Muscle layer of duodenum (tissue), 2 donors: Measurements from ENCODE around the gene CPNE4.

Source experiments
- H3K27ac ChIP-seq: one replicate; pipeline ENCODE4 v1.7.0; 2013; ENCODE audit warnings: mild to moderate bottlenecking, low read length
- H3K27me3 ChIP-seq: one replicate; pipeline ENCODE4 v1.7.0; 2013; ENCODE audit warnings: low read depth, mild to moderate bottlenecking, control low read depth, low read length
- H3K36me3 ChIP-seq, 2 donors: one replicate each; pipeline ENCODE4 v1.7.0; 2013; ENCODE audit warnings: low read length in 2 of 2, control low read depth in 1 of 2, mild to moderate bottlenecking in 1 of 2; ENCODE audit not compliant: insufficient read depth in 2 of 2, control insufficient read depth in 1 of 2
- H3K4me1 ChIP-seq, 2 donors: one replicate each; pipeline ENCODE4 v1.7.0; 2013; ENCODE audit warnings: low read length in 2 of 2, mild to moderate bottlenecking in 2 of 2, control low read depth in 1 of 2, moderate library complexity in 1 of 2; ENCODE audit not compliant: insufficient read depth in 2 of 2, control insufficient read depth in 1 of 2
- H3K4me3 ChIP-seq, 2 donors: one replicate each; pipeline ENCODE4 v1.7.0; 2013; ENCODE audit warnings: low read length in 2 of 2, low read depth in 1 of 2, mild to moderate bottlenecking in 1 of 2
- H3K9me3 ChIP-seq, 2 donors: one replicate each; pipeline ENCODE4 v1.7.0; 2013; ENCODE audit warnings: low read length in 2 of 2, control low read depth in 1 of 2, mild to moderate bottlenecking in 1 of 2; ENCODE audit not compliant: control insufficient read depth in 1 of 2
- donor health status: healthy.

CPNE4 gene

GRCh38 chr3:131796558-131797198 is 238.1 kb downstream of the CPNE4 start:
- no peak overlapping the region for H3K4me3 ChIP-seq
- H3K36me3 ChIP-seq: no peaks in the 10 kb centered on the region
- H3K27ac ChIP-seq: no peak overlapping the region
- H3K27me3 ChIP-seq: no peaks in the 10 kb centered on the region
- no peaks in the 10 kb centered on the region for H3K9me3 ChIP-seq
- H3K4me1 ChIP-seq: no peaks in the 10 kb centered on the region

- H3K9me3 ChIP-seq: no peaks in the 10 kb centered on the region
- no peaks in the 10 kb centered on the region for H3K4me1 ChIP-seq
- H3K27me3 ChIP-seq: no peaks in the 10 kb centered on the region
- no peaks in the 10 kb centered on the region for H3K36me3 ChIP-seq
- H3K27ac ChIP-seq: no peak overlapping the region
- H3K4me3 ChIP-seq: no peak overlapping the region
These were observed 238.7 kb downstream of the CPNE4 start for GRCh38 chr3:131796111-131796510.

- no peak overlapping the region for H3K27ac ChIP-seq
- H3K4me3 ChIP-seq: no peak overlapping the region
- H3K36me3 ChIP-seq: no peaks in the 10 kb centered on the region
- H3K4me1 ChIP-seq: no peaks in the 10 kb centered on the region
- H3K9me3 ChIP-seq: no peaks in the 10 kb centered on the region
- no peaks in the 10 kb centered on the region for H3K27me3 ChIP-seq
These were observed 239.3 kb downstream of the CPNE4 start for GRCh38 chr3:131795390-131796090.

GRCh38 chr3:131794766-131795388 is 239.9 kb downstream of the CPNE4 start:
- no peaks in the 10 kb centered on the region for H3K4me1 ChIP-seq
- no peaks in the 10 kb centered on the region for H3K9me3 ChIP-seq
- no peak overlapping the region for H3K27ac ChIP-seq
- H3K27me3 ChIP-seq: no peaks in the 10 kb centered on the region
- no peak overlapping the region for H3K4me3 ChIP-seq
- no peaks in the 10 kb centered on the region for H3K36me3 ChIP-seq

GRCh38 chr3:131793870-131794269 is 240.9 kb downstream of the CPNE4 start:
- no peaks in the 10 kb centered on the region for H3K9me3 ChIP-seq
- no peaks in the 10 kb centered on the region for H3K36me3 ChIP-seq
- H3K4me3 ChIP-seq: no peak overlapping the region

GRCh38 chr3:131789188-131789587 is 245.6 kb downstream of the CPNE4 start:
- Histone ChIP-seq H3K4me3 (no peak overlapping the region), H3K36me3 (no peaks in the 10 kb centered on the region), H3K27me3 (no peaks in the 10 kb centered on the region), H3K27ac (no peak overlapping the region), H3K9me3 (no peaks in the 10 kb centered on the region), H3K4me1 (no peaks in the 10 kb centered on the region)

More at GRCh38 chr3:131793870-131794269, 240.9 kb downstream of the CPNE4 start:
- H3K4me1 ChIP-seq: no peaks in the 10 kb centered on the region
- no peak overlapping the region for H3K27ac ChIP-seq
- no peaks in the 10 kb centered on the region for H3K27me3 ChIP-seq

GRCh38 chr3:131786386-131786785 is 248.4 kb downstream of the CPNE4 start:
- no peak overlapping the region for H3K27ac ChIP-seq
- no peak overlapping the region for H3K4me3 ChIP-seq
- no peaks in the 10 kb centered on the region for H3K4me1 ChIP-seq
- no peaks in the 10 kb centered on the region for H3K9me3 ChIP-seq
- no peaks in the 10 kb centered on the region for H3K36me3 ChIP-seq
- no peaks in the 10 kb centered on the region for H3K27me3 ChIP-seq

- Histone ChIP-seq H3K27ac (no peak overlapping the region), H3K9me3 (no peaks in the 10 kb centered on the region), H3K4me3 (no peak overlapping the region), H3K27me3 (no peaks in the 10 kb centered on the region), H3K4me1 (no peaks in the 10 kb centered on the region), H3K36me3 (no peaks in the 10 kb centered on the region)
These were observed 252.1 kb downstream of the CPNE4 start for GRCh38 chr3:131782751-131783150.

- H3K36me3 ChIP-seq: no peaks in the 10 kb centered on the region
- no peak overlapping the region for H3K4me3 ChIP-seq
- no peaks in the 10 kb centered on the region for H3K4me1 ChIP-seq
These were observed 256.3 kb downstream of the CPNE4 start for GRCh38 chr3:131778526-131778925.

GRCh38 chr3:131775650-131776049 is 259.2 kb downstream of the CPNE4 start:
- Histone ChIP-seq H3K27me3 (no peaks in the 10 kb centered on the region), H3K27ac (no peak overlapping the region), H3K4me1 (no peaks in the 10 kb centered on the region), H3K4me3 (no peak overlapping the region), H3K36me3 (no peaks in the 10 kb centered on the region), H3K9me3 (no peaks in the 10 kb centered on the region)

More at GRCh38 chr3:131778526-131778925, 256.3 kb downstream of the CPNE4 start:
- Histone ChIP-seq H3K27me3 (no peaks in the 10 kb centered on the region), H3K27ac (no peak overlapping the region), H3K9me3 (no peaks in the 10 kb centered on the region)

- Histone ChIP-seq H3K27me3 (no peaks in the 10 kb centered on the region), H3K27ac (no peak overlapping the region), H3K9me3 (no peaks in the 10 kb centered on the region), H3K4me3 (no peak overlapping the region), H3K4me1 (no peaks in the 10 kb centered on the region), H3K36me3 (no peaks in the 10 kb centered on the region)
These were observed 262.4 kb downstream of the CPNE4 start for GRCh38 chr3:131772269-131773026.
